Measurements from ENCODE around the gene HSD17B1.

- TF ChIP-seq CTCF (IDR thresholded peaks at IDR 0.05), result no peak
- TF ChIP-seq POLR2A (IDR thresholded peaks at IDR 0.05), result no peak
Observed at GRCh38 chr17:42508426-42509165, 44.1 kb upstream of the HSD17B1 start.
